ENCODE data around the gene CMA1.

- TF ChIP-seq CTCF (conservative IDR thresholded peaks at IDR 0.05 in 1 of 2, IDR thresholded peaks at IDR 0.05 in 1 of 2; ENCODE audit: extremely low read depth in 1 of 2, insufficient read depth in 1 of 2, low read depth in 1 of 2, low read length in 2 of 2) = no peak
- TF ChIP-seq EZH2 (IDR thresholded peaks at IDR 0.05; ENCODE audit: borderline replicate concordance, low read length) = no peak
These were observed 42.7 kb downstream of the CMA1 start for GRCh38 chr14:24465368-24465767.

Data from mammary epithelial cell (primary cell).